HG03354 (cell line): Measurements from ENCODE around the gene LRRC2.
"Not testable (repeated sequence)": the region's sequence is repeated elsewhere in the genome, so short reads cannot be mapped to it uniquely, and the experiment has no call there.

Source experiments
- ATAC-seq: cut with Tn5 transposase; IDR thresholded peaks from one replicate; pipeline ENCODE4 v1.9.1; 2021; ENCODE audit warnings: mild to moderate bottlenecking; ENCODE audit not compliant: unreplicated experiment, poor library complexity, severe bottlenecking

Gene LRRC2

GRCh38 chr3:46538425-46538802 is 27.7 kb downstream of the LRRC2 start:
- not testable (repeated sequence) for ATAC-seq

GRCh38 chr3:46537779-46538178 is 28.3 kb downstream of the LRRC2 start:
- no peak for ATAC-seq

- ATAC-seq: no peak
These were observed 28.8 kb downstream of the LRRC2 start for GRCh38 chr3:46537316-46537715.

- no peak for ATAC-seq
These were observed 29.3 kb downstream of the LRRC2 start for GRCh38 chr3:46536758-46537157.

- ATAC-seq: no peak
These were observed 30.4 kb downstream of the LRRC2 start for GRCh38 chr3:46535746-46536145.

GRCh38 chr3:46533091-46533490 is 33.0 kb downstream of the LRRC2 start:
- no peak for ATAC-seq

- no peak for ATAC-seq
These were observed 38.9 kb downstream of the LRRC2 start for GRCh38 chr3:46527239-46527638.

GRCh38 chr3:46524832-46525231 is 41.3 kb downstream of the LRRC2 start:
- no peak for ATAC-seq

GRCh38 chr3:46524008-46524407 is 42.1 kb downstream of the LRRC2 start:
- no peak for ATAC-seq

GRCh38 chr3:46523556-46523955 is 42.5 kb downstream of the LRRC2 start:
- ATAC-seq: no peak

GRCh38 chr3:46522201-46522600 is 43.9 kb downstream of the LRRC2 start:
- not testable (repeated sequence) for ATAC-seq

GRCh38 chr3:46521096-46521495 is 45.0 kb downstream of the LRRC2 start:
- no peak for ATAC-seq

- ATAC-seq: no peak
These were observed 45.6 kb downstream of the LRRC2 start for GRCh38 chr3:46520531-46520930.

GRCh38 chr3:46519952-46520351 is 46.1 kb downstream of the LRRC2 start:
- no peak for ATAC-seq

GRCh38 chr3:46517784-46518181 is 48.3 kb downstream of the LRRC2 start:
- ATAC-seq: no peak

GRCh38 chr3:46517016-46517783 is 48.9 kb downstream of the LRRC2 start:
- no peak for ATAC-seq

GRCh38 chr3:46516521-46516920 is 49.6 kb downstream of the LRRC2 start:
- ATAC-seq: no peak

- no peak for ATAC-seq
These were observed 53.8 kb downstream of the LRRC2 start for GRCh38 chr3:46512191-46512749.

- no peak for ATAC-seq
These were observed 56.4 kb downstream of the LRRC2 start for GRCh38 chr3:46509661-46510187.

- no peak for ATAC-seq
These were observed 57.1 kb downstream of the LRRC2 start for GRCh38 chr3:46508850-46509591.

- ATAC-seq: no peak
These were observed 59.6 kb downstream of the LRRC2 start for GRCh38 chr3:46506526-46506925.
